PC-3 (cell line): ENCODE results near the gene HK1. TPM values are rescaled to one million over a fixed set of nuclear protein-coding genes. Genes with fewer than 3 reads are reported as not detected.

Source experiments
- ATAC-seq: fragments of 200-7000 bp; cut with Tn5 transposase; 2 replicates; pipeline ENCODE4 v1.9.1; 2020; ENCODE audit warnings: mild to moderate bottlenecking, moderate library complexity
- BruUV-seq: library from RNA; stranded (reverse); fragments of 400-500 nt; replicated peaks from 2 replicates; lab custom pipeline; 2021; lab: Mats Ljungman, UMichigan
- CTCF ChIA-PET: fragments of 300-600 bp; sonication (Branson Sonifier 250); formaldehyde crosslinking; loops from one replicate; lab custom pipeline; 2022; ENCODE audit warnings: antibody characterized with exemption; lab: Charles Lee
- POLR2A ChIA-PET: fragments of 300-600 bp; sonication (Branson Sonifier 250); formaldehyde crosslinking; loops from one replicate; lab custom pipeline; 2022; ENCODE audit warnings: antibody characterized with exemption; ENCODE audit not compliant: unreplicated experiment; lab: Charles Lee
- DNase-seq: peaks from one replicate; pipeline ENCODE4 v3.0.0-alpha.2; 2015
- H2AFZ ChIP-seq: fragments of 300-600 bp; sonication (generic); 2 replicates; pipeline ENCODE4 v1.6.0; 2016; ENCODE audit warnings: antibody characterized with exemption, low read length
- H3F3A ChIP-seq: fragments of 300-600 bp; sonication (generic); one replicate; pipeline ENCODE4 v1.6.0; 2017; ENCODE audit warnings: antibody characterized with exemption, low read length, control low read depth, mild to moderate bottlenecking; ENCODE audit not compliant: unreplicated experiment
- H3K27ac ChIP-seq: fragments of 300-600 bp; sonication (generic); 2 replicates; pipeline ENCODE4 v1.5.1; 2016; ENCODE audit warnings: mild to moderate bottlenecking, low read length
- H3K27me3 ChIP-seq: fragments of 300-600 bp; sonication (generic); 2 replicates; pipeline ENCODE4 v1.6.1; 2016; ENCODE audit warnings: low read length, mixed read lengths
- H3K36me3 ChIP-seq: fragments of 300-600 bp; sonication (generic); 2 replicates; pipeline ENCODE4 v1.6.1; 2016; ENCODE audit warnings: low read depth, mixed run types, low read length, mixed read lengths
- H3K4me1 ChIP-seq: fragments of 300-600 bp; sonication (generic); 2 replicates; pipeline ENCODE4 v1.5.1; 2016; ENCODE audit warnings: low read length; ENCODE audit not compliant: insufficient read depth
- H3K4me2 ChIP-seq: fragments of 300-600 bp; sonication (generic); 2 replicates; pipeline ENCODE4 v1.6.0; 2016; ENCODE audit warnings: low read length
- H3K4me3 ChIP-seq: fragments of 300-600 bp; sonication (generic); 2 replicates; pipeline ENCODE4 v1.5.1; 2016; ENCODE audit warnings: mild to moderate bottlenecking, low read length, mixed read lengths
- H3K79me2 ChIP-seq: fragments of 300-600 bp; sonication (generic); 2 replicates; pipeline ENCODE4 v1.6.1; 2017; ENCODE audit warnings: low read length, mixed read lengths
- H3K9ac ChIP-seq: fragments of 300-600 bp; sonication (generic); 2 replicates; pipeline ENCODE4 v1.6.0; 2016; ENCODE audit warnings: mild to moderate bottlenecking, low read length
- H3K9me2 ChIP-seq: fragments of 300-600 bp; sonication (generic); replicated peaks from 2 replicates; pipeline ENCODE4 v1.6.1; 2016; ENCODE audit warnings: mixed run types, low read length, mixed read lengths
- H3K9me3 ChIP-seq: fragments of 300-600 bp; sonication (generic); 2 replicates; pipeline ENCODE4 v1.6.1; 2016; ENCODE audit warnings: low read length, mixed read lengths
- H4K20me1 ChIP-seq: fragments of 300-600 bp; sonication (generic); 2 replicates; pipeline ENCODE4 v1.6.1; 2016; ENCODE audit warnings: low read length, mixed read lengths
- EZH2 ChIP-seq: fragments of 300-600 bp; sonication (generic); IDR thresholded peaks from one replicate; pipeline ENCODE4 v1.6.1; 2017; ENCODE audit warnings: antibody characterized with exemption, mild to moderate bottlenecking, low read length; ENCODE audit not compliant: unreplicated experiment
- EZH2phosphoT487 ChIP-seq: fragments of 300-600 bp; sonication (generic); IDR thresholded peaks from 2 replicates; pipeline ENCODE4 v1.6.1; 2018; ENCODE audit warnings: mild to moderate bottlenecking, antibody characterized with exemption, low read length, borderline replicate concordance
- intact Hi-C: fragments of 100-400 bp; cut with micrococcal nuclease; formaldehyde crosslinking; loops from 2 replicates; pipeline ENCODE4 v1.9.0; 2023
- total RNA-seq: library from RNA; depleted of rRNA; stranded (reverse); fragments of >200 nt; gene quantifications from 2 replicates; pipeline ENCODE4 v1.2.3, GENCODE V29; 2014
- TF ChIP-seq, protein P1 (sequence below): fragments of 300-600 bp; sonication (generic); conservative IDR thresholded peaks from 2 replicates; pipeline ENCODE4 v1.5.1; 2017; ENCODE audit warnings: antibody characterized with exemption, low read depth, mild to moderate bottlenecking, low read length

The HK1 gene
- total RNA-seq, 1 experiment from 2014 or later, result 189 TPM

DNA sequence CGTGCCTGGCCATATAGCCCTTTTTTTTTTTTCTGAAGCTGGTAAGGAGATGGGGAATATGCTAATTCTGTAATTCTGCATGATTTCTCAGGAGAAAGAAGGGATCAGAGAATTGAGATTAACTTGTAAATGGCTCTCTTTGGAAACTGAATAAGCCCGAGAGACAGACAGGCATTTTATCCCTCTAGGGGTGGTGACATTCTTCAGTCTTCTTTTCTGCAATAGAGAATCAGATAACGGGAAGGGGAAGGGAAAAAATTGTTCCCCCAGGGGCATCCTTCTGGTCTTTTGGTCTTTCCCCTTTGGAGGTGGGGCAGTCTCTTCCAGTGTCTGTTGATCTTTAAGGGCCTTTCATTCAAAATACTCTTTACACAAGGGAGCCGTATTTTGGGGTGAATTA is 34.2 kb downstream of the HK1 start:
- DNase-seq, result no peak
- no peaks in the 10 kb centered on the region for H3K36me3 ChIP-seq
- H3K9me2 ChIP-seq, result no peaks in the 10 kb centered on the region
- ATAC-seq, result no peak
- no peak overlapping the region for H3K27ac ChIP-seq
- BruUV-seq, result no TSS peak
- peaks cover 15% of the 10 kb centered on the region for H3K4me1 ChIP-seq
- ChIA-PET POLR2A (no interaction called here), CTCF (no interaction called here)
- no peak overlapping the region for H3K9ac ChIP-seq
- H3K4me3 ChIP-seq, result no peak overlapping the region
- H3K4me2 ChIP-seq, result no peak overlapping the region
- no peak overlapping the region for H2AFZ ChIP-seq
- no peaks in the 10 kb centered on the region for H3K9me3 ChIP-seq
- peaks cover 6% of the 10 kb centered on the region for H3F3A ChIP-seq
- no peaks in the 10 kb centered on the region for H3K27me3 ChIP-seq
- no peaks in the 10 kb centered on the region for H3K79me2 ChIP-seq
- H4K20me1 ChIP-seq, result no peaks in the 10 kb centered on the region
- TF ChIP-seq EZH2phosphoT487 (no peak), EZH2 (no peak)
- TF ChIP-seq, protein P1, sequence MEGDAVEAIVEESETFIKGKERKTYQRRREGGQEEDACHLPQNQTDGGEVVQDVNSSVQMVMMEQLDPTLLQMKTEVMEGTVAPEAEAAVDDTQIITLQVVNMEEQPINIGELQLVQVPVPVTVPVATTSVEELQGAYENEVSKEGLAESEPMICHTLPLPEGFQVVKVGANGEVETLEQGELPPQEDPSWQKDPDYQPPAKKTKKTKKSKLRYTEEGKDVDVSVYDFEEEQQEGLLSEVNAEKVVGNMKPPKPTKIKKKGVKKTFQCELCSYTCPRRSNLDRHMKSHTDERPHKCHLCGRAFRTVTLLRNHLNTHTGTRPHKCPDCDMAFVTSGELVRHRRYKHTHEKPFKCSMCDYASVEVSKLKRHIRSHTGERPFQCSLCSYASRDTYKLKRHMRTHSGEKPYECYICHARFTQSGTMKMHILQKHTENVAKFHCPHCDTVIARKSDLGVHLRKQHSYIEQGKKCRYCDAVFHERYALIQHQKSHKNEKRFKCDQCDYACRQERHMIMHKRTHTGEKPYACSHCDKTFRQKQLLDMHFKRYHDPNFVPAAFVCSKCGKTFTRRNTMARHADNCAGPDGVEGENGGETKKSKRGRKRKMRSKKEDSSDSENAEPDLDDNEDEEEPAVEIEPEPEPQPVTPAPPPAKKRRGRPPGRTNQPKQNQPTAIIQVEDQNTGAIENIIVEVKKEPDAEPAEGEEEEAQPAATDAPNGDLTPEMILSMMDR, result no peak
- intact Hi-C loops, result no loop called here

DNA sequence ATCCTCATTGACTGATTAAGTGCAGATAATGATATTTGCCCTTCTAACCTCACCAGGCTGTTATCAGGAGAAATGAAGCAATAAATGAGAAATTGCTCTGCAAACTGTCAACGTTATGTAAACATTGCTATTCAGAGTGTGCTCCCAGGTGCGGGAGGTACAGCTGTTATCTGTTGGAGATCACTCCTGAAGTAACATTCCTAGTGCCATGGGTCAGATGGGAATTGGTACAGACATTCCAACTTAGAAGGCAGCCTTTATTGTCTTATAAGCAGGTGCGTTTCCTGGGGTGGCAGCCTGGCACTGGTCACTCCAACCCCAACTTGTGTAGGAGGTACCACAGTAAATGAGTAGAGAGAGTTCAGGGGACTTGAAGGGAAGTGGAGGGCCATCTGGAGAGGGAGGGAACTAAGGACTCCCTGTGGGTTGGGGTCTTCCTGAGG is 36.8 kb downstream of the HK1 start:
- no TSS peak for BruUV-seq
- CTCF ChIA-PET, result no interaction called here
- Histone ChIP-seq H3K4me1 (peaks cover 29% of the 10 kb centered on the region), H3K9me3 (no peaks in the 10 kb centered on the region), H3K9me2 (no peaks in the 10 kb centered on the region), H3K79me2 (peaks cover 14% of the 10 kb centered on the region), H3K9ac (no peak overlapping the region), H3K4me2 (no peak overlapping the region), H2AFZ (no peak overlapping the region), H3K27ac (no peak overlapping the region), H3F3A (peaks cover 6% of the 10 kb centered on the region), H3K4me3 (no peak overlapping the region), H4K20me1 (no peaks in the 10 kb centered on the region), H3K27me3 (no peaks in the 10 kb centered on the region), H3K36me3 (no peaks in the 10 kb centered on the region)
- ATAC-seq (no peak), DNase-seq (no peak)
- POLR2A ChIA-PET, result no interaction called here
- intact Hi-C loops, result loop anchor here (5.0 kb wide), 1 partner anchor 193 kb away; the partner anchor contains the start of gene VPS26A
- TF ChIP-seq EZH2phosphoT487 (no peak), EZH2 (no peak)
- TF ChIP-seq, protein P1, result no peak

DNA sequence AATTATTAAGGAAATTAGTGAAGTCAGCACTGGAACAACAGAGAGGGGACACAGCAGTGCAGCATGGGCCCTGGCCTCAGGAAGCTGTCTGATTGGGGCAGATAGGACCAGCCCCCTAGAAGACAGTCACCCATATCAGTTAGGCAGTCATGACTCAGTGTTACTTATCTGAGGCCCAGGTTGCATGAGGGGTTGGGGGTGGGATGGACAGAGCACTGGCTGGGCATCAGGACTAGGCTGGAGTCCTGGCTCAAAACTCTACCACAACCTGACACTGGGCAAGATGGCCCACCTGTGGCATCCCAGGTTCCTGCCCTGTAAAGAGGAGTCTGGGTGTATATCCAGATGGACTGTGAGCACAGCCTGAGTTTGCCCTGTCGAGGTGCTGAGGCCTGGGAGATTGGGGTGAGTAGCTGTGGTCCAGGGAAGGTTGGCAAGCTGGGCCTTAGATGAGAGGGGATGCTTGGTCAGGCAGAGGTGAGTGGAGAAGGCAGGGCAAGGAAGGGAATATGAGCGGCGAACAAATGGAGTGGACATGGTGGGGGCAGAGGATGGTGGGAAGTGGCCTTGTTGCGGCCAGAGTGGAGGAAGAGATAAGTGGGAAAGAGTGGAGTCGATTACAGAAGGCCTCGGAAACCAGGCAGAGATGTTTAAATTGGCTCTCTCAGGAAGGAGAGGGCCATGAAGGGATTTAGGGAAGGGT is 37.5 kb downstream of the HK1 start:
- Histone ChIP-seq H3K9me2 (no peaks in the 10 kb centered on the region), H3K27ac (no peak overlapping the region), H3F3A (peaks cover 6% of the 10 kb centered on the region), H3K79me2 (peaks cover 21% of the 10 kb centered on the region), H3K27me3 (no peaks in the 10 kb centered on the region), H3K36me3 (no peaks in the 10 kb centered on the region), H3K4me1 (peaks cover 36% of the 10 kb centered on the region), H2AFZ (no peak overlapping the region), H3K9me3 (no peaks in the 10 kb centered on the region), H3K9ac (no peak overlapping the region), H4K20me1 (no peaks in the 10 kb centered on the region), H3K4me3 (no peak overlapping the region), H3K4me2 (no peak overlapping the region)
- intact Hi-C loops, result loop anchor here (5.0 kb wide), 1 partner anchor 193 kb away; the partner anchor contains the start of gene VPS26A
- TF ChIP-seq, protein P1, result no peak
- TF ChIP-seq EZH2 (no peak), EZH2phosphoT487 (no peak)
- CTCF ChIA-PET, result no interaction called here
- DNase-seq, result no peak
- ATAC-seq, result no peak
- no TSS peak for BruUV-seq
- POLR2A ChIA-PET, result no interaction called here
